Lung microvascular endothelial cell (primary cell): ENCODE results near the gene AKR7A2. TPM values are rescaled to one million over a fixed set of nuclear protein-coding genes. Genes with fewer than 3 reads are reported as not detected.

Experiments
- DNase-seq, 2 donors: peaks; one replicate each; pipeline versions ENCODE4 v3.0.0 to v3.0.0-alpha.2; 2010; ENCODE audit warnings: low read depth in 2 of 2
- total RNA-seq: library from RNA; depleted of rRNA; stranded (reverse); fragments of >200 nt; gene quantifications from 2 replicates; pipeline ENCODE4 v1.2.1, GENCODE V29; 2014

AKR7A2 gene
- total RNA-seq: 42.1 and 48.6 TPM in 2 replicates

DNA sequence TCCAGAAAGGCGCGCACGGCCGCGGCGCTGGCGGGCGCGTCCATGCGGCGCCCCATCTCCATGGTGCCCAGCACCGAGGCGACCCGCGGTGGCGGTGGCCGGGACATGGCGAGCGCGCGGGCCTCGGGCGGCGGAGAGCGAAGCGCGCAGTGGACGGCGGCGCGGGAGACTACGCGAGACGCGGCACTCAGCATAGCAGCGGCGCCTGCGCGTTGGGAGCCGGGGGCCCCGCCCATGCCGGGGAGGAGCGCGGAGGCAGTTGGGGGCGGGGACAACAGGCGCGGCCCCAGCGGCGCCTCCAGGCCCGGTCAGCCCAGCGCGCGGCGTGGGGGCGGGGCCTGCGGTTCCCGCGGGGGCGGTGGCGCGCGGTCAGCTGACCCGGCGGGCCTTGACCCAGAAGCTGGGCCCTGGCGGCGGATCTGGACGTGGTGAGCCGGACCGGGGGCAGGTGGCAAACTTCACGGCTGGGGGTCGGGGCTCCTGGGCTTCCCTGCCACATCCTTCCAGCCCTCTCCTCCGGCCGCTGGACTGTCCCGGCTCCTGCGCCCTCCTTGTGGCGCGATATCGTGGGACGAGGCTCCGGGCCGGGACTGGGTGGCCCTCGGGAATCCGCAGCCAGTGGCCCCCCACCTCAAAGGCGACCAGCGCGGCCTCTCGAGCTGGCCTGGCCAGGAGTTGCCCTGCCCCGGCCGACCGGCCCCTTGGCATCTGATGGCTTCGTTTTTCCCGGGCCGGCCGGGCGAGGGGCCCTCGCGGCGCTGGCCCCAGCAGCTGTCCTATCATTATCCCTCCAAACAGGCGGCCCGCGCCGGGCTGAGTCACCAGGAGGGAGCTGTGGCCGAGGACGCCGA is at the start of gene AKR7A2, which contains the start of gene SLC66A1:
AKR7A2 (minus strand) TSS at position 214 of the 851 bp plus-strand sequence; CDS start at position 194, 20 bp downstream.
SLC66A1 (plus strand) TSS at position 396 of the 851 bp plus-strand sequence. CDS start 5,352 bp downstream, outside the sequence.
- peak; percentile 96 to 97 for DNase-seq

- DNase-seq: no peak
Observed at GRCh38 chr1:19360843-19361610, 49.1 kb upstream of the AKR7A2 start.

- no peak for DNase-seq
Observed at GRCh38 chr1:19360432-19360831, 48.5 kb upstream of the AKR7A2 start.

GRCh38 chr1:19360016-19360415 is 48.1 kb upstream of the AKR7A2 start:
- peak; percentile 46 to 77 for DNase-seq

DNA sequence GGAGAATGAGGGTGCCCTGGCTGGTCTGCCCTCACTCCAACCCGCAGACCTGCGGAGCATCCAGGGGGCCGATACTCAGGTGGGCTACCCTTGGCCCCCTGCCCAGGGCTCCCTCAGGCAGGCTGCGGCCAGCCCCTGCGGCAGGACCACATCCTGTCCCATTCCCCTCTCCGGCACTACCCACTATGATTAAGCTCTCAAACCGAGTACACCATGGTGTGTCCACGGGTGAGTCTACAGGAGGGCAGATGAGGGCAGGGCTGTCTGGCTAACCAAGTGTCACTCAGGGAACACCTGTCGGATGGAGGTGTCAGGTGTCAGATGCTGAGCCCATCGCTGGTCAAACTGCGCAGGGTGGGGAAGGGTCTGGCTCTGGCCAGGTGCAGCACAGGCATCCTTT is 47.4 kb upstream of the AKR7A2 start:
- DNase-seq: no peak

DNA sequence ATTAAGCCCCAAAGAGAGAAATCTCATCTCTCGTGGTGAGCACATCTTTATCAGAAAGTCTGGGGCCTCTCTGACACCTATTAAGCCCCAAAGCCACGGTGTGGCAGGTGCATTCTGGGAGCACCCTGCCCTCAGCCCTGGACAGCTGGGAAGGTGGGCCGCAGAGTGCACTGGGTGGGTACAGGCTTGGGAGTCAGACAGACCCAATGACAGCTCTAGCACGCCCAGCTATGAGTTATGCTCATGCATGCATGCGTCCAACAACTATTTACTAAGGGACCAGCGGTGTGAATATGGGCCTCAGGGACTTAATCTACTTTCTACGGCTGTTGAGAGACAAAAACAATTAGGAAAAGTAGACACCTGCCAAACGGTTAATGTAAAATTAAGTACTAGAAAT is 46.8 kb upstream of the AKR7A2 start:
- DNase-seq: no peak

- DNase-seq: no peak
Observed at GRCh38 chr1:19357299-19357986, 45.5 kb upstream of the AKR7A2 start.

- DNase-seq: no peak
Observed at GRCh38 chr1:19356266-19356665, 44.3 kb upstream of the AKR7A2 start.

- DNase-seq: peak in 1 of 2 donors; percentile 69
Observed at GRCh38 chr1:19354531-19354981, 42.6 kb upstream of the AKR7A2 start.

GRCh38 chr1:19353596-19353995 is 41.7 kb upstream of the AKR7A2 start:
- DNase-seq: no peak

GRCh38 chr1:19352839-19353238 is 40.9 kb upstream of the AKR7A2 start:
- no peak for DNase-seq

- no peak for DNase-seq
Observed at GRCh38 chr1:19351873-19352272, 39.9 kb upstream of the AKR7A2 start.

DNA sequence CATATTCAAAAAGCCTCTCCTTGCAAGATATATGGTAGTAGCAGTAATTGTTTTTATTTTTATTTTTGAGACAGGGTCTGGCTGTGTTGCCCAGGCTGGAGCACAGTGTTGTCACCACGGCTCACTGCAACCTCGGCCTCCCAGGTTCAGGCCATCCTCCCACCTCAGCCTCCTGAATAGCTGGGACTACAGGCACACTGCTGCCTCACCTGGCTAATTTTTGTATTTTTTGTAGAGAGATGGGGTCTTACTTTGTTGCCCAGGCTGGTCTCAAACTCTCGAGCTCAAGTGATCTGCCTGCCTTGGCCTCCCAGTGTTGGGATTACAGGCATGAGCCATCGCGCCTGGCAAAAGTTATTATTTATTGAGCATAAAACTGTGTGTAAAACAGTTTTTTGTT is 38.6 kb upstream of the AKR7A2 start:
- no peak for DNase-seq

- DNase-seq: no peak
Observed at GRCh38 chr1:19349999-19350398, 38.1 kb upstream of the AKR7A2 start.

GRCh38 chr1:19348441-19349198 is 36.7 kb upstream of the AKR7A2 start:
- no peak for DNase-seq

GRCh38 chr1:19347533-19348172 is 35.7 kb upstream of the AKR7A2 start:
- peak in 1 of 2 donors; percentile 12 for DNase-seq

GRCh38 chr1:19346026-19346425 is 34.1 kb upstream of the AKR7A2 start:
- DNase-seq: no peak

DNA sequence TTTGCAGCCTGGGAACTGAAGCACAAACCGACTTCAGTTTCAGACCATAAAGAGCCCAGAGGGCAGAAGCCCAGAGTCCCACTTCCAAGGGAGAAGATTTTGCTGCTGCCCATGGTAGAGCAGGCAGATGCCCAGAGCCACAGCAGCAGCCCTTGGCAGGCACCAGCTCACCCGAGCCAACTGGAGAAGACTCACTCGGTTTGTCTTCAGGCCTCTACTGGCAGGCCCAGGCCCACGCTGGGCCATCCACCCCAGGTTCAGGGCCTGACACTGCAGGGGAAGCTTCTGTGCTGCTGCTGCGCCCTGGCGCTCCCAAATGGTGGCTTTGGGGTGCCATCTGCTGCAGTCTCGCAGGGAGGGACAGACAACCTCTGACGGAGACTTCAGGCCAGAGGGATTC is 33.4 kb upstream of the AKR7A2 start:
- DNase-seq: no peak

- no peak for DNase-seq
Observed at GRCh38 chr1:19344831-19345230, 32.9 kb upstream of the AKR7A2 start.

- DNase-seq: peak; percentile 47 to 75
Observed at GRCh38 chr1:19344372-19344810, 32.4 kb upstream of the AKR7A2 start.
